ENCODE results near the gene MEP1A.
A peak's percentile ranks its signal among the peaks of the same experiment; 100 is the strongest.

MEP1A gene

DNA sequence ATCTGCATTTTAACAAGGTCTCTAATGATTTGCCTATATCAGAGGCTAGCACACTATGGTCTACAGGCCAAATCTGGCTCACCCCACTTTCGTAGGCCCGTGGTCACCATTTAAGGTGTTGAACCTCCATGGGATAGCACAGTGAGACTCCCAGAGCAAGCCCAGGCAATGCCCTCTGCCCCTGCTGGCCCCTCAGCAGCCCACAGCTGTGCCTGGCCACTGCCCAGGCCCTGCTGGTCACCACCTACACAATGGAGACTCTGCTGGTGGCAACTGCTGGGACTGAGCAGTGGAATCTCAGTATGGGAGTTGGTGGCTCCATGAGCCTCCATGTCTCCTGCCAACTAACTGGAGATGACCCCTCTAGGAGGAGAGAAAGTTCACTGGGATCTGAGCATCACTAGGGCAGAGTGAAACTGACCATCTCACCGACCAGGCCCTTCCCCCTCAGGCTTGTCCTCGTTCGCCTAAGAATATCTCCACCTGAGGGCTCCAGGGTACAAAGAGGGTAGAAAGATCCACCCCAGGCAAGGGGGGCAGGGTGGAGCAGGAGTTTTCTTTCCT, 44.2 kb upstream of the MEP1A start:
- no peaks in the 10 kb centered on the region for H3K27me3 ChIP-seq (ENCODE audit: insufficient read depth, low read length, poor library complexity)

DNA sequence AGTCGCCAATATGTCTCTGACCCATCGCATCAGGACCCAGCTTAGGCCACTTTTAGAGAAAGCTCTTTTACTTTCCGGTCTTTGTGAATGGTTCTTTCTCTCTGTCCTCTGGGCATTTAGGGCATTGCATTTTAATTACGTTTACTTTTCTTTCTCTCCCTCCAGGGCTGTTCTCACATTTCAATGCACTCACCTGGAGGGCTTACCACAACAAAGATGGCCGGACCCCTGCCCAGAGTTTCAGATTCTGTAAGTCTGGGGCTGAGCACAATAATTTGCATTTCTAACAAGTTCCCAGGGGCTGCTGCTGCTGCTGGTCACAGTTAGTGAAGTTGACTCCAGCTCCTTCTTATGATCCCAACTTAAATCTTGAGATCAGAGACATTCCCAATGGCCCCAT, 43.5 kb upstream of the MEP1A start:
- peak; percentile 34 for DNase-seq
- H3K79me2 ChIP-seq (ENCODE audit: control insufficient read depth, insufficient read depth, low read length), result no peaks in the 10 kb centered on the region
- no CpG with 5 or more reads among the region's 5 CpGs for WGBS (ENCODE audit: extremely low coverage, insufficient coverage, low lambda C conversion rate)
- H4K8ac ChIP-seq (ENCODE audit: low read depth, low read length), result no peak overlapping the region
- H3K9ac ChIP-seq (ENCODE audit: low read length), result no peak overlapping the region
- no peak overlapping the region for H3K4ac ChIP-seq (ENCODE audit: low read depth, low read length)
- no peaks in the 10 kb centered on the region for H3K4me1 ChIP-seq (ENCODE audit: control insufficient read depth, low read depth, low read length)
- H2BK120ac ChIP-seq (ENCODE audit: low read depth, low read length), result no peak overlapping the region
- H4K5ac ChIP-seq (ENCODE audit: low read length), result no peak overlapping the region
- H3K18ac ChIP-seq (ENCODE audit: low read length), result no peak overlapping the region
- no peak overlapping the region for H2AK5ac ChIP-seq (ENCODE audit: low read length)
- no peak overlapping the region for H2BK5ac ChIP-seq (ENCODE audit: low read length)
- no peaks in the 10 kb centered on the region for H3K27me3 ChIP-seq (ENCODE audit: insufficient read depth, low read length, poor library complexity)
- no peak overlapping the region for H3K4me2 ChIP-seq (ENCODE audit: low read length)
- no peaks in the 10 kb centered on the region for H3K79me1 ChIP-seq (ENCODE audit: low read length)
- H3K36me3 ChIP-seq (ENCODE audit: control insufficient read depth, insufficient read depth, low read length), result no peaks in the 10 kb centered on the region
- H3K27ac ChIP-seq (ENCODE audit: low read depth, low read length), result no peak overlapping the region
- no peak overlapping the region for H2BK15ac ChIP-seq (replicated peaks; ENCODE audit: low read depth)
- no peak overlapping the region for H3K56ac ChIP-seq (ENCODE audit: low read length)
- H3K4me3 ChIP-seq (ENCODE audit: low read length), result no peak overlapping the region
- H3K23ac ChIP-seq (ENCODE audit: low read length), result no peak overlapping the region

More for the DNA sequence above, 44.2 kb upstream of the MEP1A start:
- no peak overlapping the region for H3K23ac ChIP-seq (ENCODE audit: low read length)
- H2BK15ac ChIP-seq (replicated peaks; ENCODE audit: low read depth), result no peak overlapping the region
- H3K18ac ChIP-seq (ENCODE audit: low read length), result no peak overlapping the region
- H3K4ac ChIP-seq (ENCODE audit: low read depth, low read length), result no peak overlapping the region
- H3K27ac ChIP-seq (ENCODE audit: low read depth, low read length), result no peak overlapping the region
- no peak overlapping the region for H3K56ac ChIP-seq (ENCODE audit: low read length)
- H4K8ac ChIP-seq (ENCODE audit: low read depth, low read length), result no peak overlapping the region
- DNase-seq, result no peak
- no peak overlapping the region for H2BK120ac ChIP-seq (ENCODE audit: low read depth, low read length)
- H3K4me1 ChIP-seq (ENCODE audit: control insufficient read depth, low read depth, low read length), result no peaks in the 10 kb centered on the region
- no peaks in the 10 kb centered on the region for H3K79me2 ChIP-seq (ENCODE audit: control insufficient read depth, insufficient read depth, low read length)
- H4K5ac ChIP-seq (ENCODE audit: low read length), result no peak overlapping the region
- no peak overlapping the region for H3K9ac ChIP-seq (ENCODE audit: low read length)
- H3K36me3 ChIP-seq (ENCODE audit: control insufficient read depth, insufficient read depth, low read length), result no peaks in the 10 kb centered on the region
- no CpG with 5 or more reads among the region's 5 CpGs for WGBS (ENCODE audit: extremely low coverage, insufficient coverage, low lambda C conversion rate)
- H3K4me3 ChIP-seq (ENCODE audit: low read length), result no peak overlapping the region
- H2BK5ac ChIP-seq (ENCODE audit: low read length), result no peak overlapping the region
- H3K79me1 ChIP-seq (ENCODE audit: low read length), result no peaks in the 10 kb centered on the region
- no peak overlapping the region for H2AK5ac ChIP-seq (ENCODE audit: low read length)
- no peak overlapping the region for H3K4me2 ChIP-seq (ENCODE audit: low read length)

DNA sequence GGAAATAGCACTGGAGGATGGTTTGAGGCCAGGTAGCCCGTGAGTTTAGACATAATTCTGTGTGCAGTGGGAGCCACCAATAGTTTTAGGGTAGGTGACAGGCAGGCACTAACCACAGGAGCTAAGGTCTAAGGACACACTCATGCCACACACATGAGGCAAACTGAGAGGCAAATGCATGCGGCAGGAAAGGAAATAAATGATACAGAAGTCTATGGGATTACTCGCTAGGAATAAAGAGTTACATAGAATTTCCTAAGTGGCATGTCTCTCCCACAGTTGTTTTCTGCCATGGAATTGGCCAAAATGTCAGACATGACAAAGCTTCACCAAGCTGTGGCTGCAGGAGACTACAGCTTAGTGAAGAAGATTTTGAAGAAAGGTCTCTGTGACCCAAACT, 41.5 kb upstream of the MEP1A start:
- no CpG with 5 or more reads among the region's 3 CpGs for WGBS (ENCODE audit: extremely low coverage, insufficient coverage, low lambda C conversion rate)
- no peak overlapping the region for H4K8ac ChIP-seq (ENCODE audit: low read depth, low read length)
- H3K4me3 ChIP-seq (ENCODE audit: low read length), result no peak overlapping the region
- no peak overlapping the region for H2BK5ac ChIP-seq (ENCODE audit: low read length)
- no peak overlapping the region for H3K18ac ChIP-seq (ENCODE audit: low read length)
- no peaks in the 10 kb centered on the region for H3K4me1 ChIP-seq (ENCODE audit: control insufficient read depth, low read depth, low read length)
- H3K79me2 ChIP-seq (ENCODE audit: control insufficient read depth, insufficient read depth, low read length), result no peaks in the 10 kb centered on the region
- no peak overlapping the region for H4K5ac ChIP-seq (ENCODE audit: low read length)
- H3K23ac ChIP-seq (ENCODE audit: low read length), result no peak overlapping the region
- no peak overlapping the region for H3K27ac ChIP-seq (ENCODE audit: low read depth, low read length)
- no peak overlapping the region for H3K56ac ChIP-seq (ENCODE audit: low read length)
- H3K9ac ChIP-seq (ENCODE audit: low read length), result no peak overlapping the region
- no peak overlapping the region for H3K4me2 ChIP-seq (ENCODE audit: low read length)
- no peak overlapping the region for H2BK15ac ChIP-seq (replicated peaks; ENCODE audit: low read depth)
- H3K36me3 ChIP-seq (ENCODE audit: control insufficient read depth, insufficient read depth, low read length), result no peaks in the 10 kb centered on the region
- no peak overlapping the region for H2AK5ac ChIP-seq (ENCODE audit: low read length)
- H2BK120ac ChIP-seq (ENCODE audit: low read depth, low read length), result no peak overlapping the region
- no peak overlapping the region for H3K4ac ChIP-seq (ENCODE audit: low read depth, low read length)
- no peaks in the 10 kb centered on the region for H3K27me3 ChIP-seq (ENCODE audit: insufficient read depth, low read length, poor library complexity)
- DNase-seq, result no peak
- no peaks in the 10 kb centered on the region for H3K79me1 ChIP-seq (ENCODE audit: low read length)

DNA sequence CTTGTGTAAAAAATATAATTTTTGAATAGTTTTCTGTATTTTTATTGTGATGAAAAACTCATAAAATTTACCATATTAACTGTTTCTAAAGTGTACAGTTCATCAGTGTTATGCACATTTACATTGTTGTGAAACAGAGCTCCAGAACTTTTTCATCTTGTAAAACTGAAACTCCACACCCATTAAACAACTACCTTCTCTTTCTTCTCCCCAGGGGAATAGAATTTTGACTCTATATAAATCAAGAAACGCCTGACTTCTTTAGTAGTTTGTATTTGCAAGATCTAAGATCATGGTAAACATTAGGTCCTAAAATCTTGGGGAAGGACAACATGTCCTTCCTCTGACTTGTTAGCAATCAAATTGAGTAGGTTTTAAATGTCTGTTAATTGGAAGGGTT, 37.3 kb upstream of the MEP1A start:
- H2BK15ac ChIP-seq (replicated peaks; ENCODE audit: low read depth), result no peak overlapping the region
- WGBS (ENCODE audit: extremely low coverage, insufficient coverage, low lambda C conversion rate), result no CpG with 5 or more reads among the region's 1 CpG

DNA sequence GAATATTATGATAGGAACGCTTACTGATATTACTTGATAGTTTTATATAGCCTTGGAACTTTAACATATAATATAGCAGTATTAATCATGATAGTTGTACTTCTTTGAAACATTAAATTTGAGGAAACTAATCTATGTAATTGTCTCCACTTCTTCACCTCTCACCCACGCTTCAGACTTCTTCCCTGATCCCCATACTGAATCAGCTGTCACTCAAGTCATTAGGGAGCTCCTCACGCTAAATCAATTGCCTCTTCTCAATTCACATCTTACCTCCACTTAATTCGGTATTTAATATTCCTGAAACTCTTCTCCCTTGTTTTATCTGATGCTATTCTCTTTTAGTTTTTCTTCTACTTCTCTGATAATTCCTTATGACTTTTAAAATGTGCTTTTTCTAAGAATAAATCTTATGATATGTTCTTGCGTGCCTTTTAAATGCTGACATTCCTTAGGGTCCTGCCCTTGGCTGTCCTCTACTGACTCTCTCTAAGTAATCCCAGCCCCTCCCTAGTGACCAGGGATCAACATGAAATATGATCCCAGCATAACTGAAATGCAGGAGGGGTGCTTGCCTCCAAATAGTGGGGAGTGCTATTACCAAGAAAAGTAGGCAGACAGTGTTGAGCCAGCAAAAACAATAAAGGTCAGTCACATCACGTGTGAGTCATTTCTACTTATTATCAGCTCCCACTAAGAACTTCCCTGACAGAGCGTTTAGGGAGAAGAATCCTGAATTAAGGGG, 36.5 kb upstream of the MEP1A start:
- no peak overlapping the region for H3K27ac ChIP-seq (ENCODE audit: low read depth, low read length)
- no peak overlapping the region for H2BK5ac ChIP-seq (ENCODE audit: low read length)
- no peak overlapping the region for H3K9ac ChIP-seq (ENCODE audit: low read length)
- no peak overlapping the region for H2BK120ac ChIP-seq (ENCODE audit: low read depth, low read length)
- H3K36me3 ChIP-seq (ENCODE audit: control insufficient read depth, insufficient read depth, low read length), result no peaks in the 10 kb centered on the region
- H4K5ac ChIP-seq (ENCODE audit: low read length), result no peak overlapping the region
- no peak overlapping the region for H4K8ac ChIP-seq (ENCODE audit: low read depth, low read length)
- H3K4me3 ChIP-seq (ENCODE audit: low read length), result no peak overlapping the region
- H2BK15ac ChIP-seq (replicated peaks; ENCODE audit: low read depth), result no peak overlapping the region
- H2AK5ac ChIP-seq (ENCODE audit: low read length), result no peak overlapping the region
- H3K56ac ChIP-seq (ENCODE audit: low read length), result no peak overlapping the region
- no peaks in the 10 kb centered on the region for H3K4me1 ChIP-seq (ENCODE audit: control insufficient read depth, low read depth, low read length)
- WGBS (ENCODE audit: extremely low coverage, insufficient coverage, low lambda C conversion rate), result 100% methylated on average over 1 of the region's 7 CpGs
- no peak overlapping the region for H3K4me2 ChIP-seq (ENCODE audit: low read length)
- H3K79me1 ChIP-seq (ENCODE audit: low read length), result no peaks in the 10 kb centered on the region
- no peaks in the 10 kb centered on the region for H3K79me2 ChIP-seq (ENCODE audit: control insufficient read depth, insufficient read depth, low read length)
- no peak overlapping the region for H3K4ac ChIP-seq (ENCODE audit: low read depth, low read length)
- H3K18ac ChIP-seq (ENCODE audit: low read length), result no peak overlapping the region
- no peak overlapping the region for H3K23ac ChIP-seq (ENCODE audit: low read length)
- H3K27me3 ChIP-seq (ENCODE audit: insufficient read depth, low read length, poor library complexity), result no peaks in the 10 kb centered on the region
- peak; percentile 8 for DNase-seq

More for the DNA sequence above, 37.3 kb upstream of the MEP1A start:
- no peak overlapping the region for H3K4me3 ChIP-seq (ENCODE audit: low read length)
- H3K9ac ChIP-seq (ENCODE audit: low read length), result no peak overlapping the region
- no peak overlapping the region for H2BK120ac ChIP-seq (ENCODE audit: low read depth, low read length)
- H2AK5ac ChIP-seq (ENCODE audit: low read length), result no peak overlapping the region
- no peaks in the 10 kb centered on the region for H3K79me2 ChIP-seq (ENCODE audit: control insufficient read depth, insufficient read depth, low read length)
- H3K18ac ChIP-seq (ENCODE audit: low read length), result no peak overlapping the region
- DNase-seq, result no peak
- no peak overlapping the region for H3K4me2 ChIP-seq (ENCODE audit: low read length)
- H3K27ac ChIP-seq (ENCODE audit: low read depth, low read length), result no peak overlapping the region
- H3K23ac ChIP-seq (ENCODE audit: low read length), result no peak overlapping the region
- no peak overlapping the region for H4K8ac ChIP-seq (ENCODE audit: low read depth, low read length)
- no peaks in the 10 kb centered on the region for H3K79me1 ChIP-seq (ENCODE audit: low read length)
- H4K5ac ChIP-seq (ENCODE audit: low read length), result no peak overlapping the region
- no peaks in the 10 kb centered on the region for H3K4me1 ChIP-seq (ENCODE audit: control insufficient read depth, low read depth, low read length)
- H3K4ac ChIP-seq (ENCODE audit: low read depth, low read length), result no peak overlapping the region
- H3K27me3 ChIP-seq (ENCODE audit: insufficient read depth, low read length, poor library complexity), result no peaks in the 10 kb centered on the region
- no peak overlapping the region for H2BK5ac ChIP-seq (ENCODE audit: low read length)
- H3K56ac ChIP-seq (ENCODE audit: low read length), result no peak overlapping the region
- no peaks in the 10 kb centered on the region for H3K36me3 ChIP-seq (ENCODE audit: control insufficient read depth, insufficient read depth, low read length)

DNA sequence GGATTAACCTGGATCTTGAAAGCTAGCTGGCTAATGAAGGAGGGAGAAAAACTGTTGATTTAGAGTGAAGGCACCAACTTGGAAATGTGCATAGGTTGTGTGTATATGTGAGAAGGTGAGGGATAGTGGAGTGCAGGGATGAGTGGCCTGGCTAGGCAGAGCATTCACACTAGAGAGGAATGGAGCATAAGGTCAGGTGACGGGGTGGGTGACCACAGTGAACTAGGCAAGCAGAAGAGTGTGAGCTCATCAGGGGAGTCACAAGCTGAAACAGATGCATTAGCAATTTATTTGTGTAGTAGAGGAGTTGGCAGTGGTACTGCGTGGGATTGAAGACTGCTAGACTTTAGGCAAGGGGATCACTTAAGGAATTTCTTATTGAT, 36.0 kb upstream of the MEP1A start:
- Histone ChIP-seq H3K27me3 (ENCODE audit: insufficient read depth, low read length, poor library complexity) (no peaks in the 10 kb centered on the region), H3K79me2 (ENCODE audit: control insufficient read depth, insufficient read depth, low read length) (no peaks in the 10 kb centered on the region), H3K4me2 (ENCODE audit: low read length) (no peak overlapping the region), H3K79me1 (ENCODE audit: low read length) (no peaks in the 10 kb centered on the region), H3K56ac (ENCODE audit: low read length) (no peak overlapping the region), H3K4me3 (ENCODE audit: low read length) (no peak overlapping the region), H3K36me3 (ENCODE audit: control insufficient read depth, insufficient read depth, low read length) (no peaks in the 10 kb centered on the region), H4K8ac (ENCODE audit: low read depth, low read length) (no peak overlapping the region), H2AK5ac (ENCODE audit: low read length) (no peak overlapping the region), H3K27ac (ENCODE audit: low read depth, low read length) (no peak overlapping the region), H2BK5ac (ENCODE audit: low read length) (no peak overlapping the region), H4K5ac (ENCODE audit: low read length) (no peak overlapping the region), H3K23ac (ENCODE audit: low read length) (no peak overlapping the region), H3K4ac (ENCODE audit: low read depth, low read length) (no peak overlapping the region), H3K4me1 (ENCODE audit: control insufficient read depth, low read depth, low read length) (no peaks in the 10 kb centered on the region), H3K18ac (ENCODE audit: low read length) (no peak overlapping the region), H2BK120ac (ENCODE audit: low read depth, low read length) (no peak overlapping the region), H3K9ac (ENCODE audit: low read length) (no peak overlapping the region), H2BK15ac (replicated peaks; ENCODE audit: low read depth) (no peak overlapping the region)
- DNase-seq, result peak; percentile 4
- WGBS (ENCODE audit: extremely low coverage, insufficient coverage, low lambda C conversion rate), result no CpG with 5 or more reads among the region's 2 CpGs

Data from mesendoderm (in vitro differentiated cells).